PC-3 (cell line): ENCODE data around the gene ITGA8.

Experiments
- CTCF ChIP-seq: fragments of 300-600 bp; sonication (generic); conservative IDR thresholded peaks from 2 replicates; pipeline ENCODE4 v1.5.1; 2017; ENCODE audit warnings: antibody characterized with exemption, low read depth, mild to moderate bottlenecking, low read length
- EZH2 ChIP-seq: fragments of 300-600 bp; sonication (generic); IDR thresholded peaks from one replicate; pipeline ENCODE4 v1.6.1; 2017; ENCODE audit warnings: antibody characterized with exemption, mild to moderate bottlenecking, low read length; ENCODE audit not compliant: unreplicated experiment

- TF ChIP-seq CTCF (no peak), EZH2 (no peak)
Observed at GRCh38 chr10:15730341-15730740, 10.6 kb upstream of the ITGA8 start.
